Ishikawa (cell line): ENCODE measurements around the gene CDC37.
A peak's percentile ranks its signal among the peaks of the same experiment; 100 is the strongest.

Experiments
- CEBPB ChIP-seq: IDR thresholded peaks from 2 replicates; pipeline ENCODE4 v1.6.1; 2012
- CREB1 ChIP-seq: IDR thresholded peaks from 2 replicates; pipeline ENCODE4 v1.6.1; 2012; ENCODE audit warnings: low read depth
- EGR1 ChIP-seq: IDR thresholded peaks from 2 replicates; pipeline ENCODE4 v1.6.1; 2012
- EP300 ChIP-seq: IDR thresholded peaks from 2 replicates; pipeline ENCODE4 v1.6.1; 2012; ENCODE audit warnings: borderline replicate concordance
- FOXM1 ChIP-seq: IDR thresholded peaks from 2 replicates; pipeline ENCODE4 v1.6.1; 2012; ENCODE audit warnings: low read depth, borderline replicate concordance
- NFIC ChIP-seq: IDR thresholded peaks from 2 replicates; pipeline ENCODE4 v1.6.1; 2012
- RAD21 ChIP-seq: IDR thresholded peaks from 2 replicates; pipeline ENCODE4 v1.6.1; 2012; ENCODE audit warnings: low read depth
- TAF1 ChIP-seq: IDR thresholded peaks from 2 replicates; pipeline ENCODE4 v1.6.1; 2012; ENCODE audit warnings: low read depth, mild to moderate bottlenecking
- TCF12 ChIP-seq: IDR thresholded peaks from 2 replicates; pipeline ENCODE4 v1.6.1; 2012; ENCODE audit warnings: low read depth
- TEAD4 ChIP-seq: IDR thresholded peaks from 2 replicates; pipeline ENCODE4 v1.6.1; 2012
- YY1 ChIP-seq: IDR thresholded peaks from 2 replicates; pipeline ENCODE4 v1.6.1; 2012; ENCODE audit warnings: low read depth
- ZBTB7A ChIP-seq: IDR thresholded peaks from 2 replicates; pipeline ENCODE4 v1.6.1; 2012; ENCODE audit warnings: low read depth
- TF ChIP-seq, protein P1 (sequence below): IDR thresholded peaks from 2 replicates; pipeline ENCODE4 v1.6.1; 2012
- TF ChIP-seq, protein P2 (sequence below): IDR thresholded peaks from 2 replicates; pipeline ENCODE4 v1.6.1; 2012; ENCODE audit warnings: low read depth, mild to moderate bottlenecking
- TF ChIP-seq, protein P3 (sequence below): IDR thresholded peaks from 2 replicates; pipeline ENCODE4 v1.6.1; 2012

Gene CDC37

DNA sequence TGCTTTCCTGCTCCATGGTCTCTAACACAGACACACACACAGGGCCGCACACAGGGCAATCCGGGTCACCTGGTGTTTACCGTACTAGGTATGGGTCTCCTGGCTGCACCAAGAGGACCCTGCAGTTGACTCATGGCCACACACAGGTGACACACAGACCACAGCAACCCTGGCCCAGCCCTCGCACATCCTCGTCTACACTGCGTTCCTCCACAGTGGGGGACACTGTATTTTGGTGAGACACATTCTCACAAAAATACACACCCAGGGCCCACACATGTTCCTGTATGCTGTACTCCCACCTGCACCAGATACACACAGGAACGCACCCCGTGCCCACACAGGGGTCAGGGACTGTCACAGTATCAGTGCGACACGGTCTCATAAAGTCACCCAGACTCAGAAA, 29.8 kb upstream of the CDC37 start:
- TF ChIP-seq CEBPB (no peak), CREB1 (no peak), ZBTB7A (no peak), NFIC (no peak), FOXM1 (no peak), TEAD4 (no peak), TAF1 (no peak), RAD21 (no peak), YY1 (no peak)
- TF ChIP-seq, protein P1, sequence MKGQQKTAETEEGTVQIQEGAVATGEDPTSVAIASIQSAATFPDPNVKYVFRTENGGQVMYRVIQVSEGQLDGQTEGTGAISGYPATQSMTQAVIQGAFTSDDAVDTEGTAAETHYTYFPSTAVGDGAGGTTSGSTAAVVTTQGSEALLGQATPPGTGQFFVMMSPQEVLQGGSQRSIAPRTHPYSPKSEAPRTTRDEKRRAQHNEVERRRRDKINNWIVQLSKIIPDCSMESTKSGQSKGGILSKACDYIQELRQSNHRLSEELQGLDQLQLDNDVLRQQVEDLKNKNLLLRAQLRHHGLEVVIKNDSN, result no peak
- TF ChIP-seq, protein P2, sequence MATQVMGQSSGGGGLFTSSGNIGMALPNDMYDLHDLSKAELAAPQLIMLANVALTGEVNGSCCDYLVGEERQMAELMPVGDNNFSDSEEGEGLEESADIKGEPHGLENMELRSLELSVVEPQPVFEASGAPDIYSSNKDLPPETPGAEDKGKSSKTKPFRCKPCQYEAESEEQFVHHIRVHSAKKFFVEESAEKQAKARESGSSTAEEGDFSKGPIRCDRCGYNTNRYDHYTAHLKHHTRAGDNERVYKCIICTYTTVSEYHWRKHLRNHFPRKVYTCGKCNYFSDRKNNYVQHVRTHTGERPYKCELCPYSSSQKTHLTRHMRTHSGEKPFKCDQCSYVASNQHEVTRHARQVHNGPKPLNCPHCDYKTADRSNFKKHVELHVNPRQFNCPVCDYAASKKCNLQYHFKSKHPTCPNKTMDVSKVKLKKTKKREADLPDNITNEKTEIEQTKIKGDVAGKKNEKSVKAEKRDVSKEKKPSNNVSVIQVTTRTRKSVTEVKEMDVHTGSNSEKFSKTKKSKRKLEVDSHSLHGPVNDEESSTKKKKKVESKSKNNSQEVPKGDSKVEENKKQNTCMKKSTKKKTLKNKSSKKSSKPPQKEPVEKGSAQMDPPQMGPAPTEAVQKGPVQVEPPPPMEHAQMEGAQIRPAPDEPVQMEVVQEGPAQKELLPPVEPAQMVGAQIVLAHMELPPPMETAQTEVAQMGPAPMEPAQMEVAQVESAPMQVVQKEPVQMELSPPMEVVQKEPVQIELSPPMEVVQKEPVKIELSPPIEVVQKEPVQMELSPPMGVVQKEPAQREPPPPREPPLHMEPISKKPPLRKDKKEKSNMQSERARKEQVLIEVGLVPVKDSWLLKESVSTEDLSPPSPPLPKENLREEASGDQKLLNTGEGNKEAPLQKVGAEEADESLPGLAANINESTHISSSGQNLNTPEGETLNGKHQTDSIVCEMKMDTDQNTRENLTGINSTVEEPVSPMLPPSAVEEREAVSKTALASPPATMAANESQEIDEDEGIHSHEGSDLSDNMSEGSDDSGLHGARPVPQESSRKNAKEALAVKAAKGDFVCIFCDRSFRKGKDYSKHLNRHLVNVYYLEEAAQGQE, result no peak

DNA sequence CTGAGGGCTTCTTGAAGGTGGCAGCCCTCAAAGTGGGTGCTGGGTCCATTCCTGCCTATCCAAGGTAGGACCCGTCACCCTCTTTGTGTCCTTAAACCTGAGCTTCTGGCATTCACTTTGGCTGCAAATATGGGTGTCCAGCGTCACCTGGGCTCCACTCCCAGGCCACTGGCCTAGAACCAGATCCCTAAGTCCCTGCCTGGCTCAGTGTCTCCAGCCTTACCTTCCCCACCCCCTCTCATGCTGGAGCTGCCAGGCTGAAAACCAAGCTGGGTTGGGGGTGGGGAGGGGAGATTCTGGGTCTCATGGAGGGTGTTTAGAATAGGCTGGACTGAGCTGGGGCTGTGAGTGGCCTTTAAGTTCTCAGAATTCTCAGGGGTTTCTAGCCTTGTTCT, 29.4 kb upstream of the CDC37 start:
- TF ChIP-seq RAD21 (no peak), NFIC (no peak), YY1 (no peak), TAF1 (no peak), EGR1 (no peak), CEBPB (no peak)

DNA sequence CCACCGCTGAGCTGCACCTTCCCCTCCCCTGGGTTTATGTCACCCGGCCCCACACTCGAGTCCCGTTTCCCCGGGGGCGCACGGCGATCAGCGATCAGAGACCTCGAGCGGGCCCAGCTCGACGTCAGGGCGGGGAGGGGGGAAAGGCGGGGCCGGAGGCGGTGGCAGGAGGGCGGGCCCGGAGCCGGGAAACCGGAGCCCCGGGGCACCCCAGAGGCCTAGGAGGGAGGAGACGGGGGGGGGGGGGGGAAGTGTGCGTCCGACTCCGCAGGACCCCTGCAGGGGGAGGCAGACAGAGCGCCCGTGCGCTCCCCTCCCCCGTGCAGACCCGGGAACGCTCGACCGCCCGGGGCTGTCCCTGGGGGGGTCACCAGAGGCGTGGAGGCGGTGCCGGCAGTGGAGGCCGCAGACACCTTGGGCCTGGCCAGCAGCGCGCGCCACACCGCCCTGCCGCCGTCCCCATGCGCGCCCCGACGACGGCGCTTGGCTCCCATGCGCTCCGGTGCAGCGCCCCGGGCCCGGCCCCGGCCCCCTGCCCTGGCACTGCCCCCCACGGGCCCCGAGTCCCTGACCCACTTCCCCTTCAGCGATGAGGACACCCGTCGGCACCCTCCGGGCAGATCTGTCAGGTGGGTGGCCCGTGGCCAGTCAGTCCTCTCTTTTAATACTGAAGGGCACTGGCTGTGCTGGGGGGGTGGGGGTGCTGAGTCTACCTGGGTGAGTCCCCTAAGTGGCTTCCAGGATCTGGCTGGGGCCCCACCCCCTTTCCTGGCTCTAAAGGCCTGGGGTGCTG, 28.8 kb upstream of the CDC37 start:
- TF ChIP-seq FOXM1, result no peak
- peak; percentile 84 for TF ChIP-seq ZBTB7A
- TF ChIP-seq, protein P1, result no peak
- TF ChIP-seq, protein P3, sequence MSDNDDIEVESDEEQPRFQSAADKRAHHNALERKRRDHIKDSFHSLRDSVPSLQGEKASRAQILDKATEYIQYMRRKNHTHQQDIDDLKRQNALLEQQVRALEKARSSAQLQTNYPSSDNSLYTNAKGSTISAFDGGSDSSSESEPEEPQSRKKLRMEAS, result peak; percentile 90
- TF ChIP-seq TAF1, result 0 out of 2 replicates have a peak, but pooled peaks have one; percentile 33
- no peak for TF ChIP-seq EGR1
- TF ChIP-seq, protein P2, result no peak
- TF ChIP-seq TCF12, result 0 out of 2 replicates have a peak, but pooled peaks have one; percentile 25
- TF ChIP-seq YY1, result 0 out of 2 replicates have a peak, but pooled peaks have one; percentile 26
- TF ChIP-seq NFIC, result no peak
- no peak for TF ChIP-seq TEAD4
- no peak for TF ChIP-seq EP300
- no peak for TF ChIP-seq RAD21
- TF ChIP-seq CEBPB, result no peak
- TF ChIP-seq CREB1, result 0 out of 2 replicates have a peak, but pooled peaks have one; percentile 12

DNA sequence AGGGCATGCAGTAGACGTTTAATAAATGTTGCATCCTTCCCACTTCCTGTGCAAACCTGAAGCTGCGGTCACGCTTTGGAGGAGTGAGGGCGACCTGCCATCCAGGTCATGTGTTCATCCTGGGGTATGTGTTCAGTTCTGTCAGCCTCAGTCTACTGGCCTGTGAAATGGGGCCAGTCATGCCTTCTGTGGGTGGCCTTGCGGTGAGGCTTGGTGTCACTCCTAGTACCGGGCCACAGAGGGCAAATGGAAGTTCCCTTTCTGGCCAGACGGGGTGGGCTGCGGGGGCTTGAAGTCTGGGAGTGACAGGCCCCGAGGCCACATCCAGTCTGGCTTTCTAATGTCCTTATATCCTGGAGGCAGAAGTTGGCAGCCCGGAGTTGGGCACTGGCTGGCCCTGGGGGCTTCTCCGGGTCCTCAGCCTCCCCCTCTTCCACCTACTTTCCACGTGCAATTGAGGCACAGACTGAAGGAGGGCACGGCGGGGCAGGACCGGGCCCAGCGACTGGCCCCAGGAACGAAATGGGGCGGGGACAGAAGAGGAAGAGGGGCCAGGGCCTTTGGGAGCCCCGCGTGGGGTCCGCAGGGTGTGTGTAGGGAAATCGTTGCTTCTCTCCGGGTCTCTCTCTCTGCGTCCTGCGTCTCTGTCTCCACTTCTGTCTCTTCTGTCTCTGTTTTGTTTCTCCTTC, 28.1 kb upstream of the CDC37 start:
- TF ChIP-seq, protein P1, result no peak
- TF ChIP-seq TCF12 (no peak), YY1 (no peak), RAD21 (no peak), ZBTB7A (no peak; the same call in 1 of the 2 replicates), CEBPB (no peak)

DNA sequence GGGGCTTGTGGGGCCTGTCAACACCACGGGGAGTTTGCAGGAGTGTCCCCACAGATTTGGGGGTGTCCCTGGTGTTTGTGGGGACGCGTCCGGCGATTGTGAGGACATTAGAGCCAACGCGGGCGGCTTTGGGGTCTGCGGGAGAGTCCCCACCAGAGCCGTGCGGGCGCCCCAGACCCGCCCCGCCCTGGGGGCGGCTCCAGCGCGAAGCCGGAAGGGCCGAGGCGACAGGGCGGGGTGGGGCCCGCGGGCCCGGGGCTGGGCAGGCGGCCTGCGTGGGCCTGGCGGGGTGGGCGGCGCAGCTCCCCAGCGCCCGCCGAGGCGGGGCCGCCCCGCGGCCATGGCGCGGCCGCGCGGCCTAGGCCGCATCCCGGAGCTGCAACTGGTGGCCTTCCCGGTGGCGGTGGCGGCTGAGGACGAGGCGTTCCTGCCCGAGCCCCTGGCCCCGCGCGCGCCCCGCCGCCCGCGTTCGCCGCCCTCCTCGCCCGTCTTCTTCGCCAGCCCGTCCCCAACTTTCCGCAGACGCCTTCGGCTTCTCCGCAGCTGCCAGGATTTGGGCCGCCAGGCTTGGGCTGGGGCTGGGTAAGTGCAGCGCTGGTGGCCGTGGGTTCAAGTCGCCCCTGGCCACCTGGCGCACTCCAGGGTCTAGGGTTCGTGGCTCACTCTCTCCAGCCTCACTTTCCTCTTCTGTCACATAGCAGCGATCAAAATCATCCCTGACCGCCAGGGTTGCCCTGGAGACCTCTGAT, 27.3 kb upstream of the CDC37 start:
- TF ChIP-seq, protein P1, result no peak
- TF ChIP-seq FOXM1 (no peak), YY1 (0 out of 2 replicates have a peak, but pooled peaks have one; percentile 44), CEBPB (no peak), TAF1 (no peak), EGR1 (0 out of 2 replicates have a peak, but pooled peaks have one; percentile 14), TEAD4 (no peak), NFIC (no peak), RAD21 (no peak), TCF12 (no peak), ZBTB7A (peak; percentile 49; the same call in 1 of the 2 replicates), CREB1 (no peak), EP300 (no peak)
- TF ChIP-seq, protein P3, result no peak
- TF ChIP-seq, protein P2, result no peak
